Stimulated activated CD8-positive, alpha-beta memory T cell treated with anti-CD3 and anti-CD28 coated beads, Interleukin-4, amount 100 ng/mL, for 24 hours (primary cell): ENCODE results near the gene ID3.
"Not testable (repeated sequence)": the region's sequence is repeated elsewhere in the genome, so short reads cannot be mapped to it uniquely, and the experiment has no call there.

Experiments used
- DNase-seq: peaks from one replicate; pipeline ENCODE4 v3.0.0-alpha.2; 2020; ENCODE audit warnings: low read depth

Gene ID3

GRCh38 chr1:23551849-23552248 lies 7.5 kb downstream of the ID3 start:
- no peak for DNase-seq

GRCh38 chr1:23548704-23549143 lies 10.6 kb downstream of the ID3 start:
- DNase-seq = no peak

- no peak for DNase-seq
Measured at GRCh38 chr1:23546897-23547584, 12.3 kb downstream of the ID3 start.

- DNase-seq = no peak
Measured at GRCh38 chr1:23545851-23546250, 13.4 kb downstream of the ID3 start.

- peak; percentile 59 for DNase-seq
Measured at GRCh38 chr1:23544444-23545389, 14.6 kb downstream of the ID3 start.

- DNase-seq = no peak
Measured at GRCh38 chr1:23543707-23544443, 15.4 kb downstream of the ID3 start.

GRCh38 chr1:23542940-23543339 lies 16.4 kb downstream of the ID3 start:
- not testable (repeated sequence) for DNase-seq

GRCh38 chr1:23539698-23540266 lies 19.5 kb downstream of the ID3 start:
- peak; percentile 81 for DNase-seq

GRCh38 chr1:23537296-23537973 lies 21.9 kb downstream of the ID3 start:
- no peak for DNase-seq

GRCh38 chr1:23533246-23534023 lies 25.9 kb downstream of the ID3 start:
- no peak for DNase-seq

- no peak for DNase-seq
Measured at GRCh38 chr1:23531562-23532094, 27.7 kb downstream of the ID3 start.

- DNase-seq = peak; percentile 68
Measured at GRCh38 chr1:23530747-23531561, 28.3 kb downstream of the ID3 start, which contains the start of gene E2F2. Gene E2F2 (minus strand): TSS chr1:23531233. CDS start chr1:23530793, 440 bp downstream.

GRCh38 chr1:23530087-23530746 lies 29.1 kb downstream of the ID3 start:
- DNase-seq = no peak

GRCh38 chr1:23529146-23530086 lies 29.9 kb downstream of the ID3 start:
- no peak for DNase-seq

- peak; percentile 65 for DNase-seq
Measured at GRCh38 chr1:23528250-23528978, 30.9 kb downstream of the ID3 start.

- DNase-seq = no peak
Measured at GRCh38 chr1:23527900-23528249, 31.4 kb downstream of the ID3 start.

GRCh38 chr1:23527366-23527765 lies 31.9 kb downstream of the ID3 start:
- DNase-seq = no peak
